Right lung (tissue), 5 donors: Measurements from ENCODE around the gene EXOC3. TPM values are rescaled to one million over a fixed set of nuclear protein-coding genes. Genes with fewer than 3 reads are reported as not detected.

ENCODE experiments used
- polyA plus RNA-seq, 5 donors: library from polyadenylated mRNA; unstranded; fragments of 120-200 nt; gene quantifications; one replicate each; pipeline versions ENCODE4 v1.2.1 to v1.2.3, GENCODE V29; 2013; ENCODE audit warnings: inconsistent platforms in 1 of 5, low replicate concordance in 1 of 5; ENCODE audit not compliant: insufficient read length in 5 of 5, insufficient read depth in 1 of 5

Gene EXOC3
- polyA plus RNA-seq, 5 donors = 43.6 to 59.3 (median 55.2) TPM

Other genes with a start within 250 kb of the EXOC3 start
- gene CCDC127, start 225.0 kb upstream of the EXOC3 start, polyA plus RNA-seq = 10 to 100 TPM; 11.6 to 16.1 (median 12.3) TPM
- 100 to 1,000 TPM in 2 of 5 donors, 10 to 100 TPM in 3; 89.1 to 112 (median 96.3) TPM for gene SDHA, start 224.9 kb upstream of the EXOC3 start, polyA plus RNA-seq
- gene PDCD6, start 171.5 kb upstream of the EXOC3 start, polyA plus RNA-seq = 100 to 1,000 TPM; 124 to 143 (median 126) TPM
- 1 to 10 TPM; 2.5 to 7.6 (median 4.9) TPM for gene AHRR, start 121.5 kb upstream of the EXOC3 start, polyA plus RNA-seq
- gene SLC9A3, start 81.3 kb downstream of the EXOC3 start, polyA plus RNA-seq = 1 to 10 TPM; 2.1 to 3.7 (median 2.7) TPM
- 10 to 100 TPM in 2 of 5 donors, 1 to 10 TPM in 3; 7.6 to 12.2 (median 9.6) TPM for gene CEP72, start 169.2 kb downstream of the EXOC3 start, polyA plus RNA-seq